ENCODE results near the gene CAPZA1.

- TF ChIP-seq CTCF (IDR thresholded peaks at IDR 0.05) (no peak), POLR2A (IDR thresholded peaks at IDR 0.05) (no peak)
Measured at GRCh38 chr1:112633628-112634027, 14.0 kb downstream of the CAPZA1 start.

Data from gastroesophageal sphincter (tissue), 3 donors.